Liver (tissue), 9 donors: ENCODE data around the gene NPAS2. TPM values are rescaled to one million over a fixed set of nuclear protein-coding genes. Genes with fewer than 3 reads are reported as not detected.

ENCODE experiments used
- DNase-seq: peaks from one replicate; pipeline ENCODE4 v3.0.0-alpha.2; 2017; ENCODE audit warnings: low spot score
- H3K27ac ChIP-seq, 2 donors: one replicate each; pipeline ENCODE4 v1.7.0; 2013; ENCODE audit warnings: inconsistent platforms in 2 of 2, low read length in 2 of 2, control low read depth in 1 of 2, low read depth in 1 of 2, mild to moderate bottlenecking in 1 of 2
- H3K27me3 ChIP-seq, 4 donors: one replicate each; pipeline versions ENCODE4 v1.6.1 to v1.7.0; 2013; ENCODE audit warnings: low read length in 3 of 4, inconsistent platforms in 1 of 4, mild to moderate bottlenecking in 1 of 4, moderate library complexity in 1 of 4; ENCODE audit not compliant: control insufficient read depth in 4 of 4, insufficient read depth in 4 of 4
- H3K36me3 ChIP-seq, 4 donors: one replicate each; pipeline versions ENCODE4 v1.6.1 to v1.7.0; 2013; ENCODE audit warnings: low read length in 3 of 4, mild to moderate bottlenecking in 3 of 4, low read depth in 1 of 4, moderate library complexity in 1 of 4; ENCODE audit not compliant: control insufficient read depth in 4 of 4, insufficient read depth in 3 of 4
- H3K4me1 ChIP-seq, 4 donors: one replicate each; pipeline versions ENCODE4 v1.6.1 to v1.7.0; 2013; ENCODE audit warnings: low read length in 3 of 4, mild to moderate bottlenecking in 3 of 4, moderate library complexity in 1 of 4; ENCODE audit not compliant: control insufficient read depth in 4 of 4, insufficient read depth in 4 of 4
- H3K4me3 ChIP-seq, 3 donors: one replicate each; pipeline versions ENCODE4 v1.6.1 to v1.7.0; 2013; ENCODE audit warnings: low read length in 3 of 3, control low read depth in 1 of 3, low read depth in 1 of 3, mild to moderate bottlenecking in 1 of 3
- H3K9ac ChIP-seq, 2 donors: one replicate each; pipeline ENCODE4 v1.7.0; 2013; ENCODE audit warnings: low read length in 2 of 2, mild to moderate bottlenecking in 2 of 2, moderate library complexity in 2 of 2, control low read depth in 1 of 2, low read depth in 1 of 2
- H3K9me3 ChIP-seq, 4 donors: one replicate each; pipeline versions ENCODE4 v1.6.1 to v1.7.0; 2013; ENCODE audit warnings: low read length in 3 of 4; ENCODE audit not compliant: control insufficient read depth in 4 of 4
- EGR1 ChIP-seq, 2 donors: IDR thresholded peaks; 2 replicates each; pipeline ENCODE4 v1.6.1; 2016 to 2018; ENCODE audit warnings: antibody characterized with exemption in 2 of 2, low read depth in 2 of 2
- FOXA1 ChIP-seq: IDR thresholded peaks from 2 replicates; pipeline ENCODE4 v1.6.1; 2016; ENCODE audit warnings: antibody characterized with exemption
- FOXA2 ChIP-seq: IDR thresholded peaks from 2 replicates; pipeline ENCODE4 v1.6.1; 2016; ENCODE audit warnings: antibody characterized with exemption
- HNF4A ChIP-seq, 2 donors: conservative IDR thresholded peaks; 2 replicates each; pipeline ENCODE4 v1.6.1; 2016; ENCODE audit warnings: antibody characterized with exemption in 2 of 2, mild to moderate bottlenecking in 2 of 2
- JUND ChIP-seq, 2 donors: IDR thresholded peaks; 2 replicates each; pipeline ENCODE4 v1.6.1; 2016; ENCODE audit warnings: antibody characterized with exemption in 2 of 2
- NR2F2 ChIP-seq: IDR thresholded peaks from 2 replicates; pipeline ENCODE4 v1.6.1; 2016; ENCODE audit warnings: antibody characterized with exemption
- RAD21 ChIP-seq, 2 donors: IDR thresholded peaks; 2 replicates each; pipeline ENCODE4 v1.6.1; 2016; ENCODE audit warnings: antibody characterized with exemption in 2 of 2, mild to moderate bottlenecking in 2 of 2
- RXRA ChIP-seq, 2 donors: IDR thresholded peaks; 2 replicates each; pipeline ENCODE4 v1.6.1; 2017 to 2018; ENCODE audit warnings: antibody characterized with exemption in 2 of 2, mild to moderate bottlenecking in 1 of 2
- SP1 ChIP-seq: IDR thresholded peaks from 2 replicates; pipeline ENCODE4 v1.6.1; 2018; ENCODE audit warnings: antibody characterized with exemption, mild to moderate bottlenecking
- TAF1 ChIP-seq: conservative IDR thresholded peaks from 2 replicates; pipeline ENCODE4 v1.6.1; 2016; ENCODE audit warnings: antibody characterized with exemption, mild to moderate bottlenecking
- YY1 ChIP-seq: IDR thresholded peaks from 2 replicates; pipeline ENCODE4 v1.6.1; 2016; ENCODE audit warnings: antibody characterized with exemption, mild to moderate bottlenecking
- WGBS: extraction: QIAGEN DNeasy Blood & Tissue Kit; methylation state at CpG from one replicate; pipeline ENCODE4 v1.1.7; 2013; 5-methylcytosine and 5-hydroxymethylcytosine counted together
- polyA plus RNA-seq, 2 donors: library from polyadenylated mRNA; stranded (reverse) in 1 of 2; unstranded in 1 of 2; fragments of 200-250 nt in 1 of 2; fragments of >200 nt in 1 of 2; fragmentation: Nextera tagmentation in 1 of 2; extraction: Ambion mirVana in 1 of 2; gene quantifications; one replicate each; pipeline versions ENCODE4 v1.2.1 to v1.2.3, GENCODE V29; 2013 to 2015
- total RNA-seq, 2 donors: library from RNA; depleted of rRNA; stranded (reverse); fragments of >200 nt; gene quantifications; one replicate each; pipeline ENCODE4 v1.2.3, GENCODE V29; 2014
- TF ChIP-seq, protein P1 (sequence below): fragments of 150-350 bp; IDR thresholded peaks from 2 replicates; pipeline ENCODE4 v1.5.1; 2017; ENCODE audit warnings: improper control_type of control experiment, low read depth, low read length; ENCODE audit not compliant: missing input control
- TF ChIP-seq, protein P2 (sequence below): IDR thresholded peaks from 2 replicates; pipeline ENCODE4 v1.6.1; 2016; ENCODE audit warnings: antibody characterized with exemption, mild to moderate bottlenecking
- TF ChIP-seq, protein P3 (sequence below): IDR thresholded peaks from 2 replicates; pipeline ENCODE4 v1.6.1; 2016; ENCODE audit warnings: antibody characterized with exemption
- TF ChIP-seq, protein P4 (sequence below): IDR thresholded peaks from 2 replicates; pipeline ENCODE4 v1.6.1; 2016; ENCODE audit warnings: antibody characterized with exemption
- TF ChIP-seq, protein P5 (sequence below): IDR thresholded peaks from 2 replicates; pipeline ENCODE4 v1.6.1; 2016; ENCODE audit warnings: antibody characterized with exemption
- donor health status: healthy.
- donor health status: healthy.
- donor health status: healthy.
- donor health status: healthy.
- donor health status: healthy.

Gene NPAS2
- total and polyA plus RNA-seq, 4 donors, result 0.33 to 24.3 (median 6.6) TPM

DNA sequence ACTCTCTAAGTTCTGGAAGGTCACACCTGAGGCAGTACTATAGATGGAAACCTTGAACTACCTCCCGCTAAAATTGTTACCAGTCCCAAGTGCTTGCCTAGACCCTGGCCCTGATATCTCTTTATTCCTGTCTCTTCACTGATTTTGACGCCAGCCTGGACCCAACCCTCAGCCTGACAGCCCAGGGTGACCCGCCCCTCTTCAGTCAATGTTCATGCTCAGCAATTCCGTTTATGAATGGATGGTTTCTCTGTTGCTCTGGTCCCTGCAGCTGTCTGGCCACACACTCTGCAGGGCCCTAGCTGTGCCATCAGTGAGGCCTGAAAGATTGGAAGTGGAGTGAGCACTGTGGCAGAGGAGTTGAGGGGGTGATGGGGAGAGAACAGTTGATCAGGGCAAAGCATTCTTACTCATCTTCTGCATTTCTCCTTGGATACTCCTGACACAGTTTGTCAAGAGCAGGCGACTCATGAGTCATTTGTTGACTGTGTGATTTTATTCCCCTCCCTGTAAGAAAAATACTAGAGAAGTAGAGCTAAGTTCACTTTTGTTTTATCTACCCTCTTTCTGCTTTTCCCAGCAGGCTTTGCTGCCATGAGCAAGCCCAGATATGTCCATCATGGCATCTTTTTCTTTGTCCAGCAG lies 46.0 kb downstream of the NPAS2 start:
- Histone ChIP-seq H3K27ac (no peak overlapping the region), H3K4me1 (peaks cover 3 to 18% (median 9%) of the 10 kb centered on the region in 4 donors), H3K9me3 (no peaks in the 10 kb centered on the region), H3K27me3 (no peaks in the 10 kb centered on the region), H3K9ac (no peak overlapping the region), H3K36me3 (no peaks in the 10 kb centered on the region), H3K4me3 (no peak overlapping the region)
- no peak for DNase-seq
- 85% methylated on average over 5 of the region's 5 CpGs for WGBS
- TF ChIP-seq, protein P1, sequence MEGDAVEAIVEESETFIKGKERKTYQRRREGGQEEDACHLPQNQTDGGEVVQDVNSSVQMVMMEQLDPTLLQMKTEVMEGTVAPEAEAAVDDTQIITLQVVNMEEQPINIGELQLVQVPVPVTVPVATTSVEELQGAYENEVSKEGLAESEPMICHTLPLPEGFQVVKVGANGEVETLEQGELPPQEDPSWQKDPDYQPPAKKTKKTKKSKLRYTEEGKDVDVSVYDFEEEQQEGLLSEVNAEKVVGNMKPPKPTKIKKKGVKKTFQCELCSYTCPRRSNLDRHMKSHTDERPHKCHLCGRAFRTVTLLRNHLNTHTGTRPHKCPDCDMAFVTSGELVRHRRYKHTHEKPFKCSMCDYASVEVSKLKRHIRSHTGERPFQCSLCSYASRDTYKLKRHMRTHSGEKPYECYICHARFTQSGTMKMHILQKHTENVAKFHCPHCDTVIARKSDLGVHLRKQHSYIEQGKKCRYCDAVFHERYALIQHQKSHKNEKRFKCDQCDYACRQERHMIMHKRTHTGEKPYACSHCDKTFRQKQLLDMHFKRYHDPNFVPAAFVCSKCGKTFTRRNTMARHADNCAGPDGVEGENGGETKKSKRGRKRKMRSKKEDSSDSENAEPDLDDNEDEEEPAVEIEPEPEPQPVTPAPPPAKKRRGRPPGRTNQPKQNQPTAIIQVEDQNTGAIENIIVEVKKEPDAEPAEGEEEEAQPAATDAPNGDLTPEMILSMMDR, result no peak
- no peak for TF ChIP-seq RAD21 (IDR thresholded peaks at IDR 0.05)
- no peak for TF ChIP-seq FOXA2
- TF ChIP-seq NR2F2, result no peak
- peak in 1 of 2 donors; percentile 19 for TF ChIP-seq RXRA (IDR thresholded peaks at IDR 0.05)
- TF ChIP-seq, protein P2, sequence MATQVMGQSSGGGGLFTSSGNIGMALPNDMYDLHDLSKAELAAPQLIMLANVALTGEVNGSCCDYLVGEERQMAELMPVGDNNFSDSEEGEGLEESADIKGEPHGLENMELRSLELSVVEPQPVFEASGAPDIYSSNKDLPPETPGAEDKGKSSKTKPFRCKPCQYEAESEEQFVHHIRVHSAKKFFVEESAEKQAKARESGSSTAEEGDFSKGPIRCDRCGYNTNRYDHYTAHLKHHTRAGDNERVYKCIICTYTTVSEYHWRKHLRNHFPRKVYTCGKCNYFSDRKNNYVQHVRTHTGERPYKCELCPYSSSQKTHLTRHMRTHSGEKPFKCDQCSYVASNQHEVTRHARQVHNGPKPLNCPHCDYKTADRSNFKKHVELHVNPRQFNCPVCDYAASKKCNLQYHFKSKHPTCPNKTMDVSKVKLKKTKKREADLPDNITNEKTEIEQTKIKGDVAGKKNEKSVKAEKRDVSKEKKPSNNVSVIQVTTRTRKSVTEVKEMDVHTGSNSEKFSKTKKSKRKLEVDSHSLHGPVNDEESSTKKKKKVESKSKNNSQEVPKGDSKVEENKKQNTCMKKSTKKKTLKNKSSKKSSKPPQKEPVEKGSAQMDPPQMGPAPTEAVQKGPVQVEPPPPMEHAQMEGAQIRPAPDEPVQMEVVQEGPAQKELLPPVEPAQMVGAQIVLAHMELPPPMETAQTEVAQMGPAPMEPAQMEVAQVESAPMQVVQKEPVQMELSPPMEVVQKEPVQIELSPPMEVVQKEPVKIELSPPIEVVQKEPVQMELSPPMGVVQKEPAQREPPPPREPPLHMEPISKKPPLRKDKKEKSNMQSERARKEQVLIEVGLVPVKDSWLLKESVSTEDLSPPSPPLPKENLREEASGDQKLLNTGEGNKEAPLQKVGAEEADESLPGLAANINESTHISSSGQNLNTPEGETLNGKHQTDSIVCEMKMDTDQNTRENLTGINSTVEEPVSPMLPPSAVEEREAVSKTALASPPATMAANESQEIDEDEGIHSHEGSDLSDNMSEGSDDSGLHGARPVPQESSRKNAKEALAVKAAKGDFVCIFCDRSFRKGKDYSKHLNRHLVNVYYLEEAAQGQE, result no peak
- peak in 1 of 2 donors; percentile 15 for TF ChIP-seq JUND (IDR thresholded peaks at IDR 0.05)
- TF ChIP-seq SP1, result no peak
- TF ChIP-seq, protein P3, sequence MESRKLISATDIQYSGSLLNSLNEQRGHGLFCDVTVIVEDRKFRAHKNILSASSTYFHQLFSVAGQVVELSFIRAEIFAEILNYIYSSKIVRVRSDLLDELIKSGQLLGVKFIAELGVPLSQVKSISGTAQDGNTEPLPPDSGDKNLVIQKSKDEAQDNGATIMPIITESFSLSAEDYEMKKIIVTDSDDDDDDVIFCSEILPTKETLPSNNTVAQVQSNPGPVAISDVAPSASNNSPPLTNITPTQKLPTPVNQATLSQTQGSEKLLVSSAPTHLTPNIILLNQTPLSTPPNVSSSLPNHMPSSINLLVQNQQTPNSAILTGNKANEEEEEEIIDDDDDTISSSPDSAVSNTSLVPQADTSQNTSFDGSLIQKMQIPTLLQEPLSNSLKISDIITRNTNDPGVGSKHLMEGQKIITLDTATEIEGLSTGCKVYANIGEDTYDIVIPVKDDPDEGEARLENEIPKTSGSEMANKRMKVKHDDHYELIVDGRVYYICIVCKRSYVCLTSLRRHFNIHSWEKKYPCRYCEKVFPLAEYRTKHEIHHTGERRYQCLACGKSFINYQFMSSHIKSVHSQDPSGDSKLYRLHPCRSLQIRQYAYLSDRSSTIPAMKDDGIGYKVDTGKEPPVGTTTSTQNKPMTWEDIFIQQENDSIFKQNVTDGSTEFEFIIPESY, result no peak
- TF ChIP-seq FOXA1, result no peak

DNA sequence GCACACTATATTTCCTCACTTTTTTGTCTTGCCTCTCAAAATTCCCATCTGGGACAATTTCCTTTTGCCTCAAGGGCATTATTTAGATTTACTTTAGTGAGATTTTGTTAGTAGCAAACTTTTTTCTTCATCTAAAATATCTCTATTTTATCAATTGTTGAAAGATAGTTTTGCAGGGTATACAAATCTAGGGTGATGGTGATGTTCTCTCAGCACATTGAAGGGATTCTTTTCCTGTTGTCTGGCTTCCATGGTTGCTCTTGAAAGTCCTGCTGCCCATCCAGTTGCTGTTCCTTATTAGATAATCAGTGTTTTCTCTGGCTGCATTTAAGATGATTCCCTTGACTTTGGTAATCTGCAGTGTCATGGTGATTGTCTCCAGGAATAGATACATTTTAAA lies 48.1 kb downstream of the NPAS2 start:
- Histone ChIP-seq H3K9ac (no peak overlapping the region), H3K27me3 (no peaks in the 10 kb centered on the region), H3K4me3 (no peak overlapping the region), H3K36me3 (no peaks in the 10 kb centered on the region), H3K27ac (no peak overlapping the region), H3K9me3 (no peaks in the 10 kb centered on the region), H3K4me1 (peaks cover 1 to 15% (median 12%) of the 10 kb centered on the region in 4 donors)
- no peak for DNase-seq
- no peak for TF ChIP-seq JUND (IDR thresholded peaks at IDR 0.05)
- TF ChIP-seq, protein P3, result no peak
- TF ChIP-seq, protein P4, sequence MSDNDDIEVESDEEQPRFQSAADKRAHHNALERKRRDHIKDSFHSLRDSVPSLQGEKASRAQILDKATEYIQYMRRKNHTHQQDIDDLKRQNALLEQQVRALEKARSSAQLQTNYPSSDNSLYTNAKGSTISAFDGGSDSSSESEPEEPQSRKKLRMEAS, result no peak
- TF ChIP-seq FOXA1, result no peak
- no peak for TF ChIP-seq YY1
- TF ChIP-seq, protein P1, result no peak
- TF ChIP-seq TAF1, result no peak
- no peak for TF ChIP-seq SP1
- TF ChIP-seq EGR1 (IDR thresholded peaks at IDR 0.05; ENCODE audit: low read depth in 2 of 2), result no peak
- TF ChIP-seq RAD21 (IDR thresholded peaks at IDR 0.05), result no peak
- TF ChIP-seq, protein P5, sequence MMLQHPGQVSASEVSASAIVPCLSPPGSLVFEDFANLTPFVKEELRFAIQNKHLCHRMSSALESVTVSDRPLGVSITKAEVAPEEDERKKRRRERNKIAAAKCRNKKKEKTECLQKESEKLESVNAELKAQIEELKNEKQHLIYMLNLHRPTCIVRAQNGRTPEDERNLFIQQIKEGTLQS, result no peak
- no peak for TF ChIP-seq HNF4A (conservative IDR thresholded peaks at IDR 0.05)
